Transverse colon (tissue), 4 donors: ENCODE results near the gene BICDL2.

ENCODE experiments used
- CTCF ChIP-seq, 5 experiments: fragments of 200-600 bp in 3 of 5; fragments of 450-650 bp in 2 of 5; sonication (generic) in 3 of 5; IDR thresholded peaks; 1 replicate in 2 of 5; 2 replicates in 3 of 5; pipeline ENCODE4 v1.5.1; 2016 to 2017; ENCODE audit warnings: antibody characterized with exemption in 5 of 5, inconsistent platforms in 3 of 5, mild to moderate bottlenecking in 2 of 5, moderate library complexity in 1 of 5
- POLR2AphosphoS5 ChIP-seq, 3 donors: sonication (generic); formaldehyde crosslinking; IDR thresholded peaks; one replicate each; pipeline ENCODE4 v1.6.1; 2016; ENCODE audit warnings: antibody characterized with exemption in 3 of 3

GRCh38 chr16:3066440-3066748 lies 29.6 kb upstream of the BICDL2 start:
- no peak for TF ChIP-seq CTCF (IDR thresholded peaks at IDR 0.05)
- no peak for TF ChIP-seq POLR2AphosphoS5 (IDR thresholded peaks at IDR 0.05)
